Measurements from ENCODE around the gene FLRT2.

DNA sequence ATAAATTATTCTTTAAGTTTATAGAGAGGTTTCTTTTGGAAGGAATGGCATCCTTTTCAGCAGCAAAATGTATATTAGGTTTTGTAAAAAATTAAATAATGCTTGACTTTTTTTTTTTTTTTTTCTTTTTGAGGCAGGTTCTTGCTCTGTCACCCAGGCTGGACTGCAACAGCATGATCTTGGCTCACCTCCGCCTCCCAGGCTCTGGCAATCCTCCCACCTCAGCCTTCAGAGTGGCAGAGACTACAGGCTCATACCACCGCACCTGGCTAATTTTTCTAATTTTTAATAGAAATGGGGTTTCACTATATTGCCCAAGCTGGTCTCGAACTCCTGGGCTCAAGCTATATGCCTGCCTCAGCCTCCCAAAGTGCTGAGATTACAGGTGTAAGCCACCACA, 89.0 kb downstream of the FLRT2 start:
- TF ChIP-seq POLR2AphosphoS5 (IDR thresholded peaks at IDR 0.05) (no peak), POLR2A (IDR thresholded peaks at IDR 0.05; ENCODE audit: low read depth) (no peak)
- TF ChIP-seq, protein P1, sequence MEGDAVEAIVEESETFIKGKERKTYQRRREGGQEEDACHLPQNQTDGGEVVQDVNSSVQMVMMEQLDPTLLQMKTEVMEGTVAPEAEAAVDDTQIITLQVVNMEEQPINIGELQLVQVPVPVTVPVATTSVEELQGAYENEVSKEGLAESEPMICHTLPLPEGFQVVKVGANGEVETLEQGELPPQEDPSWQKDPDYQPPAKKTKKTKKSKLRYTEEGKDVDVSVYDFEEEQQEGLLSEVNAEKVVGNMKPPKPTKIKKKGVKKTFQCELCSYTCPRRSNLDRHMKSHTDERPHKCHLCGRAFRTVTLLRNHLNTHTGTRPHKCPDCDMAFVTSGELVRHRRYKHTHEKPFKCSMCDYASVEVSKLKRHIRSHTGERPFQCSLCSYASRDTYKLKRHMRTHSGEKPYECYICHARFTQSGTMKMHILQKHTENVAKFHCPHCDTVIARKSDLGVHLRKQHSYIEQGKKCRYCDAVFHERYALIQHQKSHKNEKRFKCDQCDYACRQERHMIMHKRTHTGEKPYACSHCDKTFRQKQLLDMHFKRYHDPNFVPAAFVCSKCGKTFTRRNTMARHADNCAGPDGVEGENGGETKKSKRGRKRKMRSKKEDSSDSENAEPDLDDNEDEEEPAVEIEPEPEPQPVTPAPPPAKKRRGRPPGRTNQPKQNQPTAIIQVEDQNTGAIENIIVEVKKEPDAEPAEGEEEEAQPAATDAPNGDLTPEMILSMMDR (IDR thresholded peaks at IDR 0.05) = no peak
